ENCODE results near the gene PKD1. TPM values are rescaled to one million over a fixed set of nuclear protein-coding genes. Genes with fewer than 3 reads are reported as not detected.

Gene PKD1
- total RNA-seq, 2 donors from 2014 or later: 78.9 to 237 TPM

DNA sequence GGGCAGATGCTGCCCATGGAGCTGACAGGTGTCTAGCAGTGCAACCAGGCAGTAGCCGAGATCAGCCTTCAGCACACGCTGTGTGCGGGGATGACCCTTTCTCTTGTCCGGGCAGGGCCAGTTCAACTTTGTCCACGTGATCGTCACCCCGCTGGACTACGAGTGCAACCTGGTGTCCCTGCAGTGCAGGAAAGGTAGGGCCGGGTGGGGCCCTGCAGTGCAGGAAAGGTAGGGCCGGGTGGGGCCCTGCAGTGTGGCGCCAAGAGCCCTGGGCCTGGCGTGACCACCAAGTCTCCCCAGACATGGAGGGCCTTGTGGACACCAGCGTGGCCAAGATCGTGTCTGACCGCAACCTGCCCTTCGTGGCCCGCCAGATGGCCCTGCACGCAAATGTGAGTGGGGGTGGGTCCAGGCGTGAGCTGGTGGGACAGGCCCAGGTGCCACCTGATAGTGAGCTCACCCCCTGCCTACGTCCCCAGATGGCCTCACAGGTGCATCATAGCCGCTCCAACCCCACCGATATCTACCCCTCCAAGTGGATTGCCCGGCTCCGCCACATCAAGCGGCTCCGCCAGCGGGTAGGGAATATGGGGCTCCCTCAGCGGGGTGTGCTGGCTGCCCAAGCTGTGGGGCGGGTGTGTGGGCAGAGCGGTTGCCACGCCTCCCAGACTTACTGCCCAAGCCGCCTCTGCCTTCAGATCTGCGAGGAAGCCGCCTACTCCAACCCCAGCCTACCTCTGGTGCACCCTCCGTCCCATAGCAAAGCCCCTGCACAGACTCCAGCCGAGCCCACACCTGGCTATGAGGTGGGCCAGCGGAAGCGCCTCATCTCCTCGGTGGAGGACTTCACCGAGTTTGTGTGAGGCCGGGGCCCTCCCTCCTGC is 47.7 kb downstream of the PKD1 start:
- peaks cover 33% of the 10 kb centered on the region for H3K4me1 ChIP-seq
- no peaks in the 10 kb centered on the region for H3K9me3 ChIP-seq
- no peak for DNase-seq
- no peak overlapping the region for H3K4me3 ChIP-seq
- 90 to 91% methylated on average over 12 to 32 of the region's 41 CpGs for WGBS, 2 donors
- intact Hi-C loops (cut with DNase I): loop anchor here (10.0 kb wide), 1 partner anchor 63 kb away; the partner anchor contains the start of gene NHERF2
- peaks cover 4 to 10% of the 10 kb centered on the region in 2 donors for H3K36me3 ChIP-seq (replicated peaks in 1 of 2; ENCODE audit: insufficient read depth in 1 of 2, low read depth in 2 of 2)
- no peaks in the 10 kb centered on the region for H3K27me3 ChIP-seq
- no peak for TF ChIP-seq CTCF (IDR thresholded peaks at IDR 0.05)
- no peak for TF ChIP-seq POLR2A (IDR thresholded peaks at IDR 0.05)
- ATAC-seq: no peak
- H3K27ac ChIP-seq: no peak overlapping the region

DNA sequence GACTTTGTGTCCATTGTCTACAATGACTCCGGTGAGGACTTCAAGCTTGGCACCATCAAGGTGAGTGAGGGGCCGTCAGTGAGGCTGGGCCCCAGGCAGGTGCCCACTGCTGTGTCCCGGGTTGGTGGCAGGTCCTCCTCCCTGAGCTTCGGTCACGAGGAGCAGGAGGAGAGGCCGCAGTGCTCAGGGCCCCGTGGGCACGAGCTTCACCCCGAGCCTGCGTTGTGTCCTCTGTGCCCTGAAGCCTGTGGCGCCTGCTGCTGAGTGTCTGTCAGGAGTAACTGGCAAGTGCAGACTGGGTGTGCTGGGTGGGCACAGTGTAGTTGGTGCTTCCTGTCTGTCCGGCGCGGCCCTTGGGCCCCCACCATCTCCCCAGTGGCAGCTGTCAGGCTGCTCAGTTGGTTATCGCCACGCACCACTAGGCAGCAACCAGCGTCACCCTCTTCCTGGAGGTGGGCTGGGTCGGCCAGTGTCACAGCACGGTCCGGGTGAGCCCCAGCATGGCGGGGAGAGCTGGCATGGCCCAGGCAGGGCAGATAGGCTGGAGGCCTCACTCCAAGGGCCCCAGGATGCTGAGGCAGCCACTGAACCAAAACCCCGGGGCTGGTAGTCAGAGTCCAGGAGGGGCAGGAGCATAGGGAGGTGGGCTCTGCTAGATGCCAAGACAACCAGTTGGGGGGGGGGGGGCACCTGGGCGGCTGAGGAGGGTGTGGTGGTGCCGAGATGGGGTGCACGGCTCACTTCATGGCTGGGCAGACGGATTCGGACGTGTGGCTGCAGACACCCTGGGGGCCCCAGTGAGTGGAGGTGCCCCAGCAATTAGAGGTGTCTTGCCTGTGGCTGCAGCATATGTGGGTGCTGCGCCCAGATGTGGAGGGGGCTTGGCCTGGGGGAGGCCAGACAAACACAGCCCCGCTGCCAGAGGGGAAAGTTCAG is 48.6 kb downstream of the PKD1 start:
- 90 to 96% methylated on average over 7 to 26 of the region's 30 CpGs for WGBS, 2 donors

GRCh38 chr16:2086106-2086742 is 49.5 kb downstream of the PKD1 start:
- Histone ChIP-seq H3K36me3 (replicated peaks in 1 of 2; ENCODE audit: insufficient read depth in 1 of 2, low read depth in 2 of 2) (peaks cover 4 to 10% of the 10 kb centered on the region in 2 donors), H3K4me1 (peaks cover 38% of the 10 kb centered on the region), H3K27ac (no peak overlapping the region), H3K9me3 (no peaks in the 10 kb centered on the region), H3K4me3 (no peak overlapping the region), H3K27me3 (no peaks in the 10 kb centered on the region)
- ATAC-seq (no peak), DNase-seq (no peak)
- 92% methylated on average over 23 of the region's 27 CpGs; no CpG with 5 or more reads in 1 of the 2 donors for WGBS, 2 donors
- TF ChIP-seq CTCF (IDR thresholded peaks at IDR 0.05) (no peak), POLR2A (IDR thresholded peaks at IDR 0.05) (no peak)
- intact Hi-C loops (cut with DNase I): loop anchor here (10.0 kb wide), 1 partner anchor 61 kb away; the partner anchor contains the start of gene NHERF2

More for the DNA sequence above, 48.6 kb downstream of the PKD1 start:
- no peak overlapping the region for H3K4me3 ChIP-seq
- TF ChIP-seq POLR2A (IDR thresholded peaks at IDR 0.05) (no peak), CTCF (IDR thresholded peaks at IDR 0.05) (no peak)
- H3K27me3 ChIP-seq: no peaks in the 10 kb centered on the region
- H3K27ac ChIP-seq: no peak overlapping the region
- H3K9me3 ChIP-seq: no peaks in the 10 kb centered on the region
- DNase-seq (no peak), ATAC-seq (no peak)
- peaks cover 40% of the 10 kb centered on the region for H3K4me1 ChIP-seq
- intact Hi-C loops (cut with DNase I): loop anchor here (10.0 kb wide), 1 partner anchor 62 kb away; the partner anchor contains the start of gene NHERF2
- peaks cover 4 to 10% of the 10 kb centered on the region in 2 donors for H3K36me3 ChIP-seq (replicated peaks in 1 of 2; ENCODE audit: insufficient read depth in 1 of 2, low read depth in 2 of 2)

GRCh38 chr16:2085669-2086068 is 50.0 kb downstream of the PKD1 start:
- intact Hi-C loops (cut with DNase I): loop anchor here (10.0 kb wide), 1 partner anchor 61 kb away; the partner anchor contains the start of gene NHERF2
- Histone ChIP-seq H3K36me3 (replicated peaks in 1 of 2; ENCODE audit: insufficient read depth in 1 of 2, low read depth in 2 of 2) (peaks cover 4 to 10% of the 10 kb centered on the region in 2 donors), H3K27me3 (no peaks in the 10 kb centered on the region), H3K4me1 (peaks cover 36% of the 10 kb centered on the region), H3K9me3 (no peaks in the 10 kb centered on the region), H3K4me3 (no peak overlapping the region), H3K27ac (no peak overlapping the region)
- ATAC-seq (no peak), DNase-seq (no peak)
- 70 to 88% methylated on average over 2 to 13 of the region's 14 CpGs for WGBS, 2 donors
- no peak for TF ChIP-seq POLR2A (IDR thresholded peaks at IDR 0.05)
- no peak for TF ChIP-seq CTCF (IDR thresholded peaks at IDR 0.05)

All from body of pancreas (tissue), 4 donors.